ENCODE measurements around the gene FGG. TPM values are rescaled to one million over a fixed set of nuclear protein-coding genes. Genes with fewer than 3 reads are reported as not detected.

Gene FGG
- total and polyA plus RNA-seq, 2 of the 8 experiments (the other 6 are each of a cell fraction or from before 2014, with no cell fraction given) = not detected

- Histone ChIP-seq H2BK120ac (replicated peaks; ENCODE audit: low read depth, low read length) (no peak overlapping the region), H3K9ac (replicated peaks in 1 of 4; ENCODE audit: extremely low read depth in 1 of 4, low read depth in 3 of 4, low read length in 3 of 4) (no peak overlapping the region), H3K4ac (replicated peaks; ENCODE audit: insufficient read length, low read depth, low read length) (no peak overlapping the region), H2BK20ac (ENCODE audit: low read length) (no peak overlapping the region), H3K56ac (replicated peaks; ENCODE audit: insufficient read length, low read depth, low read length) (no peak overlapping the region), H3K23ac (ENCODE audit: insufficient read length) (no peak overlapping the region), H3K9me3 (ENCODE audit: insufficient read depth in 2 of 2, low read depth in 1 of 2, low read length in 1 of 2) (no peaks in the 10 kb centered on the region), H3K4me1 (replicated peaks in 1 of 4; ENCODE audit: control insufficient read depth in 3 of 4, insufficient read depth in 4 of 4, low read length in 3 of 4) (no peaks in the 10 kb centered on the region), H3K23me2 (ENCODE audit: low read depth, low read length) (no peaks in the 10 kb centered on the region; the same call in 1 of the 2 replicates), H4K91ac (replicated peaks; ENCODE audit: insufficient read length, low read length) (no peak overlapping the region), H3K27me3 (replicated peaks in 1 of 4; ENCODE audit: control insufficient read depth in 3 of 4, extremely low read depth in 1 of 4, insufficient read depth in 3 of 4, low read length in 3 of 4) (peaks cover 0 to 1% (median 0%) of the 10 kb centered on the region in 4 experiments; a peak in 1 of 7 replicates), H4K20me1 (replicated peaks in 1 of 2; ENCODE audit: control insufficient read depth in 1 of 2, insufficient read depth in 2 of 2, low read length in 2 of 2) (no peaks in the 10 kb centered on the region), H2BK12ac (ENCODE audit: low read depth, low read length) (no peak overlapping the region), H2BK15ac (ENCODE audit: low read length) (no peak overlapping the region), H2AK5ac (ENCODE audit: low read depth, low read length) (no peak overlapping the region), H3K36me3 (ENCODE audit: control insufficient read depth in 2 of 4, insufficient read depth in 4 of 4, low read length in 3 of 4) (no peaks in the 10 kb centered on the region), H4K5ac (ENCODE audit: insufficient read length, low read depth, low read length) (no peak overlapping the region), H2AFZ (ENCODE audit: low read length) (no peak overlapping the region), H4K8ac (ENCODE audit: extremely low read depth, insufficient read depth, low read length) (no peak overlapping the region), H3K79me2 (ENCODE audit: control insufficient read depth in 1 of 2, insufficient read depth in 2 of 2, low read length in 2 of 2) (no peaks in the 10 kb centered on the region), H3K14ac (ENCODE audit: insufficient read length) (no peak overlapping the region), H3K18ac (ENCODE audit: extremely low read depth, low read length) (no peak overlapping the region), H3K4me3 (ENCODE audit: extremely low read depth in 1 of 4, insufficient read depth in 2 of 4, low read depth in 3 of 4, low read length in 4 of 4) (no peak overlapping the region), H3K79me1 (ENCODE audit: low read depth, low read length) (no peaks in the 10 kb centered on the region), H2BK5ac (ENCODE audit: low read depth, low read length) (no peak overlapping the region), H3K4me2 (ENCODE audit: insufficient read depth in 1 of 2, low read depth in 2 of 2, low read length in 2 of 2) (no peak overlapping the region), H3K27ac (ENCODE audit: low read depth, low read length) (no peak overlapping the region)
- WGBS, 2 experiments (ENCODE audit: extremely low coverage in 1 of 2, insufficient coverage in 1 of 2, insufficient read length in 1 of 2, insufficient replicate concordance in 2 of 2, low coverage in 1 of 2, low lambda C conversion rate in 2 of 2, missing lambda C conversion rate in 1 of 2) = 100% methylated on average over 1 of the region's 1 CpG; no CpG with 5 or more reads in 1 of the 2 experiments
- ChIA-PET CTCF (ENCODE audit: partially characterized antibody) (interaction anchor here (1.1 to 5.3 kb wide), 3 partner anchors 10 to 53 kb away, joined by 4 to 49 read pairs (median 27); no protein-coding TSS in a partner anchor), POLR2A (ENCODE audit: partially characterized antibody) (no interaction called here)
- FAIRE-seq (no peak), DNase-seq (ENCODE audit: low read depth in 1 of 2, low spot score in 2 of 2) (no peak)
- no peak for TF ChIP-seq YY1 (IDR thresholded peaks at IDR 0.05; ENCODE audit: low read depth, low read length)
- TF ChIP-seq RAD21 (IDR thresholded peaks at IDR 0.05 in 1 of 2, conservative IDR thresholded peaks at IDR 0.05 in 1 of 2; ENCODE audit: low read depth in 2 of 2, low read length in 2 of 2) = no peak
- no peak for TF ChIP-seq HDAC6 (IDR thresholded peaks at IDR 0.05; ENCODE audit: low read depth, low read length)
- no peak for TF ChIP-seq SIX5 (IDR thresholded peaks at IDR 0.05; ENCODE audit: low read depth, low read length)
- TF ChIP-seq POU5F1 (IDR thresholded peaks at IDR 0.05; ENCODE audit: low read depth, low read length) = no peak
Observed at GRCh38 chr4:154611833-154612232, 623 bp downstream of the FGG start.

Measured in H1 (cell line).